Psoas muscle (tissue), 8 donors: ENCODE results near the gene CDCA4. TPM values are rescaled to one million over a fixed set of nuclear protein-coding genes. Genes with fewer than 3 reads are reported as not detected.

Experiments
- ATAC-seq, 4 donors: fragments of 200-7000 bp; cut with Tn5 transposase; one replicate each; pipeline ENCODE4 v1.9.1; 2020; ENCODE audit warnings: moderate library complexity in 3 of 4, mild to moderate bottlenecking in 2 of 4
- DNase-seq, 2 donors: peaks; one replicate each; pipeline ENCODE4 v3.0.0-alpha.2; 2020
- H3K27ac ChIP-seq: fragments of 200-600 bp; one replicate; pipeline ENCODE4 v1.8.0; 2022
- H3K27me3 ChIP-seq, 3 donors: fragments of 200-600 bp in 1 of 3; one replicate each; pipeline versions ENCODE4 v1.6.1 to v1.8.0; 2013 to 2022; ENCODE audit warnings: low read length in 2 of 3, mild to moderate bottlenecking in 2 of 3, moderate library complexity in 1 of 3; ENCODE audit not compliant: insufficient read depth in 3 of 3
- H3K36me3 ChIP-seq, 2 donors: fragments of 200-600 bp in 1 of 2; one replicate each; pipeline versions ENCODE4 v1.6.1 to v1.8.0; 2013 to 2022; ENCODE audit warnings: low read depth in 1 of 2, mild to moderate bottlenecking in 1 of 2, moderate library complexity in 1 of 2; ENCODE audit not compliant: insufficient read depth in 1 of 2
- H3K4me1 ChIP-seq: fragments of 200-600 bp; one replicate; pipeline ENCODE4 v1.8.0; 2022
- H3K4me3 ChIP-seq: fragments of 200-600 bp; one replicate; pipeline ENCODE4 v1.8.0; 2022; ENCODE audit warnings: mild to moderate bottlenecking
- H3K9me3 ChIP-seq: fragments of 200-600 bp; one replicate; pipeline ENCODE4 v1.8.0; 2022
- CTCF ChIP-seq: fragments of 200-600 bp; IDR thresholded peaks from one replicate; pipeline ENCODE4 v1.8.0; 2022; ENCODE audit warnings: antibody characterized with exemption
- WGBS, 3 donors: extraction: QIAGEN DNeasy Blood & Tissue Kit; methylation state at CpG; one replicate each; pipeline versions ENCODE4 v1.1.6 to v1.1.7; 2013; 5-methylcytosine and 5-hydroxymethylcytosine counted together
- intact Hi-C, 2 donors: fragments of 100-400 bp; cut with DNase I; formaldehyde crosslinking; loops; one replicate each; pipeline versions ENCODE4 v1.11.0 to v1.14.2; 2022
- polyA plus RNA-seq, 3 donors: library from polyadenylated mRNA; stranded (reverse); fragments of 200-250 nt; gene quantifications; one replicate each; pipeline ENCODE4 v1.2.3, GENCODE V29; 2013
- total RNA-seq, 4 donors: library from RNA; stranded (reverse); fragmentation: NEBNext Ultra II Directional in 2 of 4; extraction: Animal tissue kit (Norgen Biotek cat#: 25700) in 2 of 4; gene quantifications; one replicate each; pipeline versions ENCODE4 v1.2.1 to v1.2.4, GENCODE V29; 2021 to 2023
- donor health status: healthy with polysubstance abuse.
- donor health status: DM: no; HTN: no; CAD: no; lungs with moderate emphysema.
- donor health status: Bipolar disorder and iron deficiency.
- donor health status: healthy.
- donor health status: DM: yes; HTN: yes; CAD: no.
- donor health status: DM: no; HTN: no; CAD: no.
- donor health status: DM: no; HTN: no; CAD: no.
- donor health status: DM: yes; HTN: yes; CAD: no.

CDCA4 gene
- total and polyA plus RNA-seq, 7 donors: 0.79 to 3.3 (median 1.3) TPM

GRCh38 chr14:105050551-105050897 is 29.6 kb upstream of the CDCA4 start:
- Histone ChIP-seq H3K36me3 (no peaks in the 10 kb centered on the region), H3K27me3 (peaks cover 0 to 6% (median 0%) of the 10 kb centered on the region in 3 donors), H3K4me3 (no peak overlapping the region), H3K27ac (no peak overlapping the region), H3K4me1 (no peaks in the 10 kb centered on the region), H3K9me3 (no peaks in the 10 kb centered on the region)
- no peak for TF ChIP-seq CTCF
- intact Hi-C loops: no loop called here
- ATAC-seq: no peak
- DNase-seq: peak in 1 of 2 donors; percentile 60
- 51 to 63% (median 57%) methylated on average over 10 of the region's 10 CpGs for whole genome bisulfite sequencing, 3 donors

GRCh38 chr14:105049753-105050550 is 29.1 kb upstream of the CDCA4 start:
- DNase-seq (no peak), ATAC-seq (no peak)
- no peaks in the 10 kb centered on the region for H3K4me1 ChIP-seq
- peaks cover 0 to 6% (median 0%) of the 10 kb centered on the region in 3 donors for H3K27me3 ChIP-seq
- no peak overlapping the region for H3K4me3 ChIP-seq
- H3K9me3 ChIP-seq: no peaks in the 10 kb centered on the region
- no peaks in the 10 kb centered on the region for H3K36me3 ChIP-seq
- intact Hi-C loops: loop anchor here in 1 of 2 donors (5.0 kb wide), 1 partner anchor 283 kb away; no protein-coding TSS in a partner anchor
- WGBS, 3 donors: 77 to 88% (median 78%) methylated on average over 23 to 25 of the region's 25 CpGs
- H3K27ac ChIP-seq: no peak overlapping the region
- no peak for TF ChIP-seq CTCF

- no peak for TF ChIP-seq CTCF
- no peak for ATAC-seq
- Histone ChIP-seq H3K4me1 (no peaks in the 10 kb centered on the region), H3K4me3 (no peak overlapping the region), H3K36me3 (no peaks in the 10 kb centered on the region), H3K27me3 (peaks cover 0 to 6% (median 5%) of the 10 kb centered on the region in 3 donors), H3K27ac (no peak overlapping the region), H3K9me3 (no peaks in the 10 kb centered on the region)
- DNase-seq: peak in 1 of 2 donors; percentile 58
- 79 to 84% (median 81%) methylated on average over 20 to 24 of the region's 24 CpGs for WGBS, 3 donors
- intact Hi-C loops: loop anchor here in 1 of 2 donors (5.0 kb wide), 1 partner anchor 280 kb away; no protein-coding TSS in a partner anchor
Measured at GRCh38 chr14:105047283-105048016, 26.6 kb upstream of the CDCA4 start.

DNA sequence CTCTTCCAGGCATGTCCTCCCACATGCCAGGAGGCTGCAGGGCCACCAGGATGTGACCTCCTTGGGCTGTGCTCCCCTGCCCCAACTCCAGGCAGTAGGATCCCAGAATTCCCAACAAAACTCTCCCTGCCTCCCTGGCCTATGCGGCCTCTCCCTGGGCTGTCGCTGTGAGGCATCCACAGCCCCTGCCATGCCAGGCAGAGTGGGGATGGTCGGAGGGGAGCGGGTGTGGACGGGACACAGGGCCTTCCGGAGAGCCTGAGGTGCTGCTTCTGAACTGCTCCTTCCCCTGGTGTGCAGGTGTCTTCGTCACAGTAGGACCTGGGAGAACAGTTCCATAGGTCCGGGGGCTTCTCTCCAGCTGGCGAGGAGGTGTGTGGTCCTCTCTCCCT is 26.0 kb upstream of the CDCA4 start:
- 91 to 95% (median 93%) methylated on average over 9 of the region's 9 CpGs for WGBS, 3 donors
- intact Hi-C loops: loop anchor here in 1 of 2 donors (5.0 kb wide), 1 partner anchor 280 kb away; no protein-coding TSS in a partner anchor
- Histone ChIP-seq H3K9me3 (no peaks in the 10 kb centered on the region), H3K36me3 (no peaks in the 10 kb centered on the region), H3K4me3 (no peak overlapping the region), H3K27ac (no peak overlapping the region), H3K4me1 (no peaks in the 10 kb centered on the region), H3K27me3 (peaks cover 0 to 6% (median 6%) of the 10 kb centered on the region in 3 donors)
- TF ChIP-seq CTCF: no peak
- DNase-seq: no peak
- ATAC-seq: no peak
